Central memory CD8-positive, alpha-beta T cell (primary cell): ENCODE measurements around the gene KLHL29.

ENCODE experiments used
- ATAC-seq: fragments of 150-1000 bp; cut with Tn5 transposase; replicated peaks from 2 replicates; pipeline ENCODE4 v1.10.0; 2022; ENCODE audit warnings: mild to moderate bottlenecking, moderate FRiP score, moderate number of reproducible peaks; ENCODE audit not compliant: poor library complexity, severe bottlenecking; ENCODE audit errors: extremely low read depth
- DNase-seq, 2 donors: peaks; one replicate each; pipeline ENCODE4 v3.0.0; 2021; ENCODE audit warnings: low spot score in 2 of 2
- H3K27ac Mint-ChIP-seq: one replicate; pipeline ENCODE4 v1.8.0; 2022; ENCODE audit warnings: low read depth, mild to moderate bottlenecking, moderate library complexity, mixed read lengths
- H3K27me3 Mint-ChIP-seq: one replicate; pipeline ENCODE4 v1.8.0; 2022; ENCODE audit warnings: mixed read lengths
- H3K36me3 Mint-ChIP-seq: one replicate; pipeline ENCODE4 v1.8.0; 2022; ENCODE audit warnings: mild to moderate bottlenecking, moderate library complexity, mixed read lengths; ENCODE audit not compliant: insufficient read depth
- H3K4me1 Mint-ChIP-seq: one replicate; pipeline ENCODE4 v1.8.0; 2022; ENCODE audit warnings: mixed read lengths
- H3K4me3 Mint-ChIP-seq: one replicate; pipeline ENCODE4 v1.8.0; 2022; ENCODE audit warnings: mild to moderate bottlenecking, moderate library complexity, mixed read lengths
- H3K9me3 Mint-ChIP-seq: one replicate; pipeline ENCODE4 v1.8.0; 2022; ENCODE audit warnings: mixed read lengths

The KLHL29 gene

GRCh38 chr2:23664066-23664788 is 279.2 kb downstream of the KLHL29 start:
- H3K4me3 Mint-ChIP-seq, result no peak overlapping the region

GRCh38 chr2:23666241-23666979 is 281.4 kb downstream of the KLHL29 start:
- Mint-ChIP-seq H3K27ac (no peak overlapping the region), H3K4me1 (no peaks in the 10 kb centered on the region), H3K9me3 (no peaks in the 10 kb centered on the region), H3K36me3 (peaks cover 3% of the 10 kb centered on the region), H3K27me3 (peaks cover 18% of the 10 kb centered on the region), H3K4me3 (no peak overlapping the region)
- no peak for ATAC-seq
- no peak for DNase-seq

More at GRCh38 chr2:23664066-23664788, 279.2 kb downstream of the KLHL29 start:
- Mint-ChIP-seq H3K4me1 (no peaks in the 10 kb centered on the region), H3K9me3 (no peaks in the 10 kb centered on the region), H3K27ac (no peak overlapping the region), H3K27me3 (peaks cover 31% of the 10 kb centered on the region), H3K36me3 (peaks cover 2% of the 10 kb centered on the region)
- DNase-seq, result no peak
- ATAC-seq, result no peak

- Mint-ChIP-seq H3K4me3 (no peak overlapping the region), H3K9me3 (no peaks in the 10 kb centered on the region), H3K36me3 (peaks cover 3% of the 10 kb centered on the region), H3K27ac (no peak overlapping the region), H3K4me1 (no peaks in the 10 kb centered on the region), H3K27me3 (peaks cover 12% of the 10 kb centered on the region)
- ATAC-seq, result no peak
- DNase-seq, result no peak
Observed at GRCh38 chr2:23666980-23667357, 282.0 kb downstream of the KLHL29 start.

GRCh38 chr2:23668756-23669304 is 283.9 kb downstream of the KLHL29 start:
- ATAC-seq, result no peak
- no peaks in the 10 kb centered on the region for H3K4me1 Mint-ChIP-seq

GRCh38 chr2:23669413-23670244 is 284.6 kb downstream of the KLHL29 start:
- H3K4me1 Mint-ChIP-seq, result no peaks in the 10 kb centered on the region
- H3K36me3 Mint-ChIP-seq, result peaks cover 3% of the 10 kb centered on the region
- no peaks in the 10 kb centered on the region for H3K9me3 Mint-ChIP-seq
- DNase-seq, result no peak
- H3K4me3 Mint-ChIP-seq, result no peak overlapping the region
- no peak overlapping the region for H3K27ac Mint-ChIP-seq
- peaks cover 10% of the 10 kb centered on the region for H3K27me3 Mint-ChIP-seq
- ATAC-seq, result no peak

More at GRCh38 chr2:23668756-23669304, 283.9 kb downstream of the KLHL29 start:
- Mint-ChIP-seq H3K4me3 (no peak overlapping the region), H3K27me3 (peaks cover 9% of the 10 kb centered on the region), H3K36me3 (peaks cover 3% of the 10 kb centered on the region), H3K27ac (no peak overlapping the region), H3K9me3 (no peaks in the 10 kb centered on the region)
- DNase-seq, result no peak

- no peak overlapping the region for H3K4me3 Mint-ChIP-seq
- no peaks in the 10 kb centered on the region for H3K9me3 Mint-ChIP-seq
- H3K4me1 Mint-ChIP-seq, result no peaks in the 10 kb centered on the region
- DNase-seq, result no peak
- no peak overlapping the region for H3K27ac Mint-ChIP-seq
- peaks cover 4% of the 10 kb centered on the region for H3K36me3 Mint-ChIP-seq
- peaks cover 16% of the 10 kb centered on the region for H3K27me3 Mint-ChIP-seq
- ATAC-seq, result no peak
Observed at GRCh38 chr2:23670245-23670592, 285.2 kb downstream of the KLHL29 start.

- DNase-seq (no peak), ATAC-seq (no peak)
- no peak overlapping the region for H3K4me3 Mint-ChIP-seq
- no peak overlapping the region for H3K27ac Mint-ChIP-seq
- peaks cover 4% of the 10 kb centered on the region for H3K9me3 Mint-ChIP-seq
- peaks cover 24% of the 10 kb centered on the region for H3K27me3 Mint-ChIP-seq
- peaks cover 4% of the 10 kb centered on the region for H3K36me3 Mint-ChIP-seq
- H3K4me1 Mint-ChIP-seq, result no peaks in the 10 kb centered on the region
Observed at GRCh38 chr2:23673082-23673481, 288.1 kb downstream of the KLHL29 start.

GRCh38 chr2:23673830-23674679 is 289.1 kb downstream of the KLHL29 start:
- Mint-ChIP-seq H3K36me3 (peaks cover 4% of the 10 kb centered on the region), H3K4me3 (no peak overlapping the region), H3K9me3 (peaks cover 4% of the 10 kb centered on the region), H3K27ac (no peak overlapping the region), H3K27me3 (peaks cover 21% of the 10 kb centered on the region), H3K4me1 (no peaks in the 10 kb centered on the region)
- no peak for DNase-seq
- ATAC-seq, result no peak

- Mint-ChIP-seq H3K27ac (no peak overlapping the region), H3K4me1 (no peaks in the 10 kb centered on the region), H3K27me3 (peaks cover 31% of the 10 kb centered on the region), H3K4me3 (no peak overlapping the region), H3K9me3 (peaks cover 4% of the 10 kb centered on the region), H3K36me3 (peaks cover 4% of the 10 kb centered on the region)
- no peak for DNase-seq
- ATAC-seq, result no peak
Observed at GRCh38 chr2:23675506-23675905, 290.5 kb downstream of the KLHL29 start.

GRCh38 chr2:23677836-23678235 is 292.9 kb downstream of the KLHL29 start:
- H3K4me3 Mint-ChIP-seq, result no peak overlapping the region
- no peak for ATAC-seq
- peaks cover 31% of the 10 kb centered on the region for H3K27me3 Mint-ChIP-seq

GRCh38 chr2:23679044-23679443 is 294.1 kb downstream of the KLHL29 start:
- Mint-ChIP-seq H3K36me3 (peaks cover 4% of the 10 kb centered on the region), H3K9me3 (peaks cover 4% of the 10 kb centered on the region), H3K27me3 (peaks cover 31% of the 10 kb centered on the region), H3K4me3 (no peak overlapping the region), H3K27ac (no peak overlapping the region), H3K4me1 (no peaks in the 10 kb centered on the region)
- DNase-seq (no peak), ATAC-seq (no peak)

More at GRCh38 chr2:23677836-23678235, 292.9 kb downstream of the KLHL29 start:
- H3K27ac Mint-ChIP-seq, result no peak overlapping the region
- H3K9me3 Mint-ChIP-seq, result peaks cover 4% of the 10 kb centered on the region
- H3K36me3 Mint-ChIP-seq, result peaks cover 4% of the 10 kb centered on the region
- DNase-seq, result no peak
- H3K4me1 Mint-ChIP-seq, result no peaks in the 10 kb centered on the region

GRCh38 chr2:23680951-23681350 is 296.0 kb downstream of the KLHL29 start:
- no peak overlapping the region for H3K4me3 Mint-ChIP-seq
- no peak overlapping the region for H3K27ac Mint-ChIP-seq
- no peaks in the 10 kb centered on the region for H3K4me1 Mint-ChIP-seq
- ATAC-seq, result no peak
- no peak for DNase-seq
- peaks cover 2% of the 10 kb centered on the region for H3K36me3 Mint-ChIP-seq
- H3K9me3 Mint-ChIP-seq, result peaks cover 4% of the 10 kb centered on the region
- peaks cover 19% of the 10 kb centered on the region for H3K27me3 Mint-ChIP-seq
